HCT116 (cell line): ENCODE results near the gene GRIN3A. TPM values are rescaled to one million over a fixed set of nuclear protein-coding genes. Genes with fewer than 3 reads are reported as not detected.

Source experiments
- ATAC-seq: fragments of 200-7000 bp; cut with Tn5 transposase; 2 replicates; pipeline ENCODE4 v1.9.1; 2020; ENCODE audit warnings: mild to moderate bottlenecking, moderate library complexity
- BruUV-seq: library from RNA; stranded (reverse); fragments of 400-500 nt; replicated peaks from 2 replicates; lab custom pipeline; 2021; lab: Mats Ljungman, UMichigan
- CTCF ChIA-PET: fragments of 300-600 bp; sonication (Branson Sonifier 250); formaldehyde crosslinking; loops from one replicate; lab custom pipeline; 2021; ENCODE audit warnings: antibody characterized with exemption; lab: Charles Lee
- POLR2A ChIA-PET: fragments of 300-600, 350-600 bp; sonication (Branson Sonifier 250); formaldehyde crosslinking; loops from one replicate; lab custom pipeline; 2021; ENCODE audit warnings: antibody characterized with exemption; lab: Charles Lee
- RAD21 ChIA-PET, 2 experiments: fragments of 300-600 bp; sonication (Branson Sonifier 250); formaldehyde crosslinking; loops; one replicate each; lab custom pipeline; 2023; ENCODE audit warnings: low total read pairs in 2 of 2; ENCODE audit not compliant: uncharacterized antibody in 2 of 2, unreplicated experiment in 2 of 2, low non-redundant PET in 1 of 2; lab: Charles Lee
- DNase-seq: peaks from one replicate; pipeline ENCODE4 v3.0.0-alpha.2; 2010; ENCODE audit warnings: low read depth, low spot score
- H2AFZ ChIP-seq: fragments of 200-600 bp; shearing (Covaris generic), sonication (generic); 2 replicates; pipeline ENCODE4 v1.6.1; 2017; ENCODE audit warnings: low read depth, mixed run types, mixed read lengths, antibody characterized with exemption, low read length; ENCODE audit not compliant: poor library complexity, severe bottlenecking
- H3K27ac ChIP-seq: 2 replicates; pipeline ENCODE4 v1.5.1; 2012; ENCODE audit warnings: low read depth, low read length
- H3K27me3 ChIP-seq: fragments of 200-600 bp; sonication (generic); 2 replicates; pipeline ENCODE4 v1.6.1; 2016; ENCODE audit warnings: mixed run types, low read length, mixed read lengths; ENCODE audit not compliant: insufficient read depth
- H3K36me3 ChIP-seq, 2 experiments: fragments of 200-500 bp in 1 of 2; fragments of 200-600 bp in 1 of 2; sonication (Bioruptor generic) in 1 of 2; sonication (generic) in 1 of 2; 2 replicates each; pipeline versions ENCODE4 v1.5.1 to v1.6.1; 2014 to 2016; ENCODE audit warnings: low read length in 2 of 2, inconsistent platforms in 1 of 2, mixed read lengths in 1 of 2, mixed run types in 1 of 2; ENCODE audit not compliant: insufficient read depth in 2 of 2, control insufficient read depth in 1 of 2
- H3K4me1 ChIP-seq, 2 experiments: fragments of 200-600 bp in 1 of 2; sonication (generic) in 1 of 2; 2 replicates each; pipeline versions ENCODE4 v1.5.1 to v1.6.1; 2012 to 2017; ENCODE audit warnings: low read length in 2 of 2, inconsistent platforms in 1 of 2, mild to moderate bottlenecking in 1 of 2, mixed read lengths in 1 of 2, mixed run types in 1 of 2, moderate library complexity in 1 of 2; ENCODE audit not compliant: insufficient read depth in 2 of 2, control insufficient read depth in 1 of 2
- H3K4me2 ChIP-seq: fragments of 200-600 bp; sonication (generic); 2 replicates; pipeline ENCODE4 v1.6.1; 2017; ENCODE audit warnings: mixed run types, low read length, mixed read lengths
- H3K4me3 ChIP-seq, 2 experiments: fragments of 200-600 bp in 1 of 2; sonication (generic) in 1 of 2; replicated peaks in 1 of 2; 2 replicates each; pipeline ENCODE4 v1.5.1; 2011 to 2016; ENCODE audit warnings: low read length in 2 of 2, control low read depth in 1 of 2, low read depth in 1 of 2, mild to moderate bottlenecking in 1 of 2, mixed read lengths in 1 of 2, mixed run types in 1 of 2
- H3K79me2 ChIP-seq: fragments of 200-600 bp; sonication (generic); 2 replicates; pipeline ENCODE4 v1.6.1; 2017; ENCODE audit warnings: mild to moderate bottlenecking, mixed run types, low read length, moderate library complexity, mixed read lengths; ENCODE audit not compliant: insufficient read depth
- H3K9ac ChIP-seq: fragments of 200-600 bp; sonication (generic); 2 replicates; pipeline ENCODE4 v1.6.1; 2016; ENCODE audit warnings: low read length, mixed read lengths
- H3K9me2 ChIP-seq: fragments of 200-600 bp; sonication (generic), shearing (Covaris generic); 2 replicates; pipeline ENCODE4 v1.6.1; 2017; ENCODE audit warnings: mixed run types, mild to moderate bottlenecking, moderate library complexity; ENCODE audit not compliant: insufficient read depth
- H3K9me3 ChIP-seq, 2 experiments: fragments of 200-500 bp in 1 of 2; fragments of 200-600 bp in 1 of 2; sonication (Bioruptor generic) in 1 of 2; sonication (generic) in 1 of 2; 2 replicates each; pipeline ENCODE4 v1.6.1; 2014 to 2017; ENCODE audit warnings: low read length in 2 of 2, mixed read lengths in 2 of 2, inconsistent platforms in 1 of 2, low read depth in 1 of 2, mild to moderate bottlenecking in 1 of 2, mixed run types in 1 of 2, moderate library complexity in 1 of 2; ENCODE audit not compliant: control insufficient read depth in 1 of 2, insufficient read depth in 1 of 2
- H4K20me1 ChIP-seq: fragments of 200-600 bp; sonication (generic), shearing (Covaris generic); 2 replicates; pipeline ENCODE4 v1.6.1; 2017; ENCODE audit warnings: mixed run types, mild to moderate bottlenecking, moderate library complexity; ENCODE audit not compliant: insufficient read depth
- CBX3 ChIP-seq: IDR thresholded peaks from 2 replicates; pipeline ENCODE4 v1.6.1; 2012; ENCODE audit warnings: low read depth
- CEBPB ChIP-seq: IDR thresholded peaks from 2 replicates; pipeline ENCODE4 v1.6.1; 2012; ENCODE audit warnings: low read depth
- EGR1 ChIP-seq: IDR thresholded peaks from 2 replicates; pipeline ENCODE4 v1.6.1; 2012; ENCODE audit warnings: low read depth
- ELF1 ChIP-seq: IDR thresholded peaks from 2 replicates; pipeline ENCODE4 v1.6.1; 2012; ENCODE audit warnings: low read depth, borderline replicate concordance
- EZH2phosphoT487 ChIP-seq: fragments of 200-600 bp; IDR thresholded peaks from 2 replicates; pipeline ENCODE4 v1.6.1; 2018; ENCODE audit warnings: antibody characterized with exemption, borderline replicate concordance
- FOSL1 ChIP-seq: IDR thresholded peaks from 2 replicates; pipeline ENCODE4 v1.6.1; 2012; ENCODE audit warnings: low read depth
- JUND ChIP-seq: IDR thresholded peaks from 2 replicates; pipeline ENCODE4 v1.6.1; 2012
- POLR2A ChIP-seq: IDR thresholded peaks from 2 replicates; pipeline ENCODE4 v1.7.0; 2011; ENCODE audit warnings: borderline replicate concordance; ENCODE audit not compliant: insufficient read depth, insufficient read length; ENCODE audit errors: extremely low read depth
- RAD21 ChIP-seq: IDR thresholded peaks from 2 replicates; pipeline ENCODE4 v1.6.1; 2012; ENCODE audit warnings: low read depth, mild to moderate bottlenecking
- SIN3A ChIP-seq: IDR thresholded peaks from 2 replicates; pipeline ENCODE4 v1.6.1; 2012; ENCODE audit warnings: low read depth
- SP1 ChIP-seq: IDR thresholded peaks from 2 replicates; pipeline ENCODE4 v1.6.1; 2012; ENCODE audit warnings: low read depth
- TCF7L2 ChIP-seq: IDR thresholded peaks from 2 replicates; pipeline ENCODE4 v1.7.0; 2011; ENCODE audit warnings: borderline replicate concordance, inconsistent platforms; ENCODE audit not compliant: insufficient read depth, insufficient read length; ENCODE audit errors: extremely low read depth
- ZFX ChIP-seq: fragments of 450-650 bp; IDR thresholded peaks from 2 replicates; pipeline ENCODE4 v1.6.1; 2017
- ZNF274 ChIP-seq: fragments of 200-500 bp; sonication (Bioruptor generic); IDR thresholded peaks from 2 replicates; pipeline ENCODE4 v1.6.1; 2014; ENCODE audit warnings: mild to moderate bottlenecking, low read depth, low read length, inconsistent platforms
- intact Hi-C: fragments of 100-400 bp; cut with micrococcal nuclease; formaldehyde crosslinking; loops from 2 replicates; pipeline ENCODE4 v1.10.0; 2022
- total RNA-seq: library from RNA; stranded (reverse); gene quantifications from one replicate; pipeline ENCODE4 v1.2.1, GENCODE V29; 2021; ENCODE audit not compliant: unreplicated experiment
- TF ChIP-seq, protein P1 (sequence below): IDR thresholded peaks from 2 replicates; pipeline ENCODE4 v1.6.1; 2012
- TF ChIP-seq, protein P2 (sequence below), 3 experiments: fragments of 200-600 bp in 1 of 3; sonication (generic) in 1 of 3; IDR thresholded peaks in 2 of 3; conservative IDR thresholded peaks in 1 of 3; 2 replicates each; pipeline ENCODE4 v1.5.1; 2012 to 2017; ENCODE audit warnings: low read depth in 2 of 3, low read length in 2 of 3, antibody characterized with exemption in 1 of 3, borderline replicate concordance in 1 of 3, control low read depth in 1 of 3, mild to moderate bottlenecking in 1 of 3, mixed read lengths in 1 of 3, mixed run types in 1 of 3, moderate library complexity in 1 of 3; ENCODE audit not compliant: insufficient read depth in 1 of 3
- TF ChIP-seq, protein P3 (sequence below): IDR thresholded peaks from 2 replicates; pipeline ENCODE4 v1.6.1; 2011; ENCODE audit warnings: mild to moderate bottlenecking, low read length, moderate library complexity; ENCODE audit not compliant: insufficient replicate concordance; ENCODE audit errors: extremely low read depth

Gene GRIN3A
- total RNA-seq, 1 experiment from 2014 or later: not detected

DNA sequence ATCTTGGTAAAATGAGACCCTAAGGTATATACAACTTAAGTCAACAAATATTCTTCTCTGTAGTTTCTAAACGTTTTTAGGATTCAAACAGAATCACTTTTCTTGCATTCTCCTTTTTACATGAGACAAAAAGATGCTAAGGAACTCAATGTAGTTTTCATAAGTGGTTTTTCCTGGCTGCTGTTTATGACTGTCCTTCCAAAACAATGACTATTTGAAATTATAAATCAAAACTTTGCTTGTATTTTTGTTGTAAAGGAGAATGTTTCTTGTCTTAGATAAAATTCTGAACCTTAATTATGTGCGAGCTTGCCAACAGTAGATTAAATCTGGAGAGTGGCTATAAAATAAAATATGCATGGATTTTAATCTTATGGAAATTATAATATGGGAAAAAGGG is 53.8 kb downstream of the GRIN3A start:
- H2AFZ ChIP-seq: no peak overlapping the region
- no peaks in the 10 kb centered on the region for H3K79me2 ChIP-seq
- TF ChIP-seq ELF1: no peak
- no peak for TF ChIP-seq SP1
- no peak for TF ChIP-seq CEBPB
- TF ChIP-seq ZNF274: no peak
- TF ChIP-seq CBX3: no peak
- TF ChIP-seq, protein P1, sequence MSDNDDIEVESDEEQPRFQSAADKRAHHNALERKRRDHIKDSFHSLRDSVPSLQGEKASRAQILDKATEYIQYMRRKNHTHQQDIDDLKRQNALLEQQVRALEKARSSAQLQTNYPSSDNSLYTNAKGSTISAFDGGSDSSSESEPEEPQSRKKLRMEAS: no peak
- TF ChIP-seq JUND: no peak
- TF ChIP-seq, all 23 proteins: peak for 0
- Histone ChIP-seq H3K9ac (no peak overlapping the region), H3K27me3 (no peaks in the 10 kb centered on the region), H4K20me1 (no peaks in the 10 kb centered on the region), H3K4me3 (no peak overlapping the region), H3K27ac (no peak overlapping the region), H3K9me2 (no peaks in the 10 kb centered on the region), H3K4me1 (no peaks in the 10 kb centered on the region; a peak in 1 of 4 replicates), H3K36me3 (no peaks in the 10 kb centered on the region), H3K9me3 (no peaks in the 10 kb centered on the region), H3K4me2 (no peak overlapping the region)
- RAD21 ChIA-PET: no interaction called here
- no peak for ATAC-seq
- POLR2A ChIA-PET: no interaction called here
- CTCF ChIA-PET: no interaction called here
- BruUV-seq: no TSS peak
- DNase-seq: no peak
- intact Hi-C loops: no loop called here

DNA sequence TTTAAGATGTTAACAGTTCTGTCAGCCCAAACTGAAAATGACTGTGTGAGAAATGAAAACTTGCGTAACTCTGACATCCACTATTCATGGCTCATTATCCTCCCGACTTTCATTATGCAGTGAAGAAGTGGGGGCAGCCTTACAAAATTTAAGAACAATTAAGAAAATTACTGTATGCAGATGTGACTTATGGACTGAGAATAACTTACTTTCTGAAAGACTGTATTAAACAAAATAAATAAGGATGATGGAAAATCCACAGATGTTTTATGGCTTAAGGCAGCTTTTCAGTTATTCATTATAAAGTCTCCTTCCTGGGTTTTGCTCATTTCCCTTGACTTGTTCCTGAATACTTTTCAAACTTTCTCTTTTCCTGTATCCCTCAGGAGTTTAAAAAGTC is 55.2 kb downstream of the GRIN3A start:
- no peaks in the 10 kb centered on the region for H3K36me3 ChIP-seq
- ChIA-PET RAD21 (no interaction called here), POLR2A (no interaction called here), CTCF (no interaction called here)
- no peaks in the 10 kb centered on the region; a peak in 1 of 4 replicates for H3K4me1 ChIP-seq
- DNase-seq (no peak), ATAC-seq (no peak)
- H3K4me3 ChIP-seq: no peak overlapping the region
- no peak overlapping the region for H3K9ac ChIP-seq
- no peaks in the 10 kb centered on the region for H3K27me3 ChIP-seq
- H4K20me1 ChIP-seq: no peaks in the 10 kb centered on the region
- intact Hi-C loops: no loop called here
- H2AFZ ChIP-seq: no peak overlapping the region
- H3K9me2 ChIP-seq: no peaks in the 10 kb centered on the region
- H3K79me2 ChIP-seq: no peaks in the 10 kb centered on the region
- no TSS peak for BruUV-seq
- no peak overlapping the region for H3K4me2 ChIP-seq
- no peak overlapping the region for H3K27ac ChIP-seq
- H3K9me3 ChIP-seq: no peaks in the 10 kb centered on the region
- TF ChIP-seq, protein P2, sequence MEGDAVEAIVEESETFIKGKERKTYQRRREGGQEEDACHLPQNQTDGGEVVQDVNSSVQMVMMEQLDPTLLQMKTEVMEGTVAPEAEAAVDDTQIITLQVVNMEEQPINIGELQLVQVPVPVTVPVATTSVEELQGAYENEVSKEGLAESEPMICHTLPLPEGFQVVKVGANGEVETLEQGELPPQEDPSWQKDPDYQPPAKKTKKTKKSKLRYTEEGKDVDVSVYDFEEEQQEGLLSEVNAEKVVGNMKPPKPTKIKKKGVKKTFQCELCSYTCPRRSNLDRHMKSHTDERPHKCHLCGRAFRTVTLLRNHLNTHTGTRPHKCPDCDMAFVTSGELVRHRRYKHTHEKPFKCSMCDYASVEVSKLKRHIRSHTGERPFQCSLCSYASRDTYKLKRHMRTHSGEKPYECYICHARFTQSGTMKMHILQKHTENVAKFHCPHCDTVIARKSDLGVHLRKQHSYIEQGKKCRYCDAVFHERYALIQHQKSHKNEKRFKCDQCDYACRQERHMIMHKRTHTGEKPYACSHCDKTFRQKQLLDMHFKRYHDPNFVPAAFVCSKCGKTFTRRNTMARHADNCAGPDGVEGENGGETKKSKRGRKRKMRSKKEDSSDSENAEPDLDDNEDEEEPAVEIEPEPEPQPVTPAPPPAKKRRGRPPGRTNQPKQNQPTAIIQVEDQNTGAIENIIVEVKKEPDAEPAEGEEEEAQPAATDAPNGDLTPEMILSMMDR (IDR thresholded peaks at IDR 0.05 in 2 of 3, conservative IDR thresholded peaks at IDR 0.05 in 1 of 3; ENCODE audit: borderline replicate concordance in 1 of 3, insufficient read depth in 1 of 3, low read depth in 2 of 3, low read length in 2 of 3): no peak
- TF ChIP-seq POLR2A (no peak), ZFX (no peak), RAD21 (no peak), ELF1 (no peak), TCF7L2 (no peak), FOSL1 (no peak), EZH2phosphoT487 (no peak), SP1 (no peak), SIN3A (no peak), EGR1 (no peak)
- TF ChIP-seq, protein P3, sequence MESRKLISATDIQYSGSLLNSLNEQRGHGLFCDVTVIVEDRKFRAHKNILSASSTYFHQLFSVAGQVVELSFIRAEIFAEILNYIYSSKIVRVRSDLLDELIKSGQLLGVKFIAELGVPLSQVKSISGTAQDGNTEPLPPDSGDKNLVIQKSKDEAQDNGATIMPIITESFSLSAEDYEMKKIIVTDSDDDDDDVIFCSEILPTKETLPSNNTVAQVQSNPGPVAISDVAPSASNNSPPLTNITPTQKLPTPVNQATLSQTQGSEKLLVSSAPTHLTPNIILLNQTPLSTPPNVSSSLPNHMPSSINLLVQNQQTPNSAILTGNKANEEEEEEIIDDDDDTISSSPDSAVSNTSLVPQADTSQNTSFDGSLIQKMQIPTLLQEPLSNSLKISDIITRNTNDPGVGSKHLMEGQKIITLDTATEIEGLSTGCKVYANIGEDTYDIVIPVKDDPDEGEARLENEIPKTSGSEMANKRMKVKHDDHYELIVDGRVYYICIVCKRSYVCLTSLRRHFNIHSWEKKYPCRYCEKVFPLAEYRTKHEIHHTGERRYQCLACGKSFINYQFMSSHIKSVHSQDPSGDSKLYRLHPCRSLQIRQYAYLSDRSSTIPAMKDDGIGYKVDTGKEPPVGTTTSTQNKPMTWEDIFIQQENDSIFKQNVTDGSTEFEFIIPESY: no peak
